ENCODE data around the gene OR1I1. TPM values are rescaled to one million over a fixed set of nuclear protein-coding genes. Genes with fewer than 3 reads are reported as not detected.

Gene OR1I1
- total RNA-seq, 4 donors from 2014 or later = not detected

- TF ChIP-seq POLR2A (IDR thresholded peaks at IDR 0.05) = no peak
- TF ChIP-seq, protein P1, sequence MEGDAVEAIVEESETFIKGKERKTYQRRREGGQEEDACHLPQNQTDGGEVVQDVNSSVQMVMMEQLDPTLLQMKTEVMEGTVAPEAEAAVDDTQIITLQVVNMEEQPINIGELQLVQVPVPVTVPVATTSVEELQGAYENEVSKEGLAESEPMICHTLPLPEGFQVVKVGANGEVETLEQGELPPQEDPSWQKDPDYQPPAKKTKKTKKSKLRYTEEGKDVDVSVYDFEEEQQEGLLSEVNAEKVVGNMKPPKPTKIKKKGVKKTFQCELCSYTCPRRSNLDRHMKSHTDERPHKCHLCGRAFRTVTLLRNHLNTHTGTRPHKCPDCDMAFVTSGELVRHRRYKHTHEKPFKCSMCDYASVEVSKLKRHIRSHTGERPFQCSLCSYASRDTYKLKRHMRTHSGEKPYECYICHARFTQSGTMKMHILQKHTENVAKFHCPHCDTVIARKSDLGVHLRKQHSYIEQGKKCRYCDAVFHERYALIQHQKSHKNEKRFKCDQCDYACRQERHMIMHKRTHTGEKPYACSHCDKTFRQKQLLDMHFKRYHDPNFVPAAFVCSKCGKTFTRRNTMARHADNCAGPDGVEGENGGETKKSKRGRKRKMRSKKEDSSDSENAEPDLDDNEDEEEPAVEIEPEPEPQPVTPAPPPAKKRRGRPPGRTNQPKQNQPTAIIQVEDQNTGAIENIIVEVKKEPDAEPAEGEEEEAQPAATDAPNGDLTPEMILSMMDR (IDR thresholded peaks at IDR 0.05) = no peak
- DNase-seq (ENCODE audit: low spot score in 2 of 2) = no peak
- intact Hi-C loops (cut with DNase I; ENCODE audit: low total_unique reads) = no loop called here
- H3K4me3 ChIP-seq (ENCODE audit: low read depth, poor library complexity, severe bottlenecking) = no peak overlapping the region
- 86 to 87% methylated on average over 25 of the region's 25 CpGs for WGBS, 2 donors
Measured at GRCh38 chr19:15141143-15141542, 59.1 kb downstream of the OR1I1 start.

- no peak overlapping the region for H3K4me3 ChIP-seq (ENCODE audit: low read depth, poor library complexity, severe bottlenecking)
- WGBS, 2 donors = 91% methylated on average over 5 of the region's 5 CpGs
- intact Hi-C loops (cut with DNase I; ENCODE audit: low total_unique reads) = no loop called here
- no peak for DNase-seq (ENCODE audit: low spot score in 2 of 2)
- TF ChIP-seq, protein P1 (IDR thresholded peaks at IDR 0.05) = no peak
- TF ChIP-seq POLR2A (IDR thresholded peaks at IDR 0.05) = no peak
Measured at GRCh38 chr19:15142313-15142712, 60.3 kb downstream of the OR1I1 start.

Other genes with a start within 250 kb of the OR1I1 start
- 1 to 10 TPM in 3 of 4 donors, under 1 TPM in 1; 0.72 to 2.9 (median 2.0) TPM for gene OR7A5, start 247.0 kb upstream of the OR1I1 start, total RNA-seq
- gene OR7C1, start 247.0 kb upstream of the OR1I1 start, total RNA-seq = 1 to 10 TPM; 2.2 to 3.3 (median 2.9) TPM
- gene OR7A10, start 233.3 kb upstream of the OR1I1 start, total RNA-seq = not detected
- gene OR7A17, start 196.1 kb upstream of the OR1I1 start, total RNA-seq = not detected
- not detected for gene OR7C2, start 140.7 kb upstream of the OR1I1 start, total RNA-seq
- gene SLC1A6, start 102.3 kb upstream of the OR1I1 start, total RNA-seq = 10 to 100 TPM in 3 of 4 donors, 1 to 10 TPM in 1; 3.3 to 28.0 (median 13.5) TPM
- gene CASP14, start 32.7 kb upstream of the OR1I1 start, total RNA-seq = 100 to 1,000 TPM; 245 to 346 (median 293) TPM
- gene SYDE1, start 25.2 kb downstream of the OR1I1 start, total RNA-seq = 10 to 100 TPM in 2 of 4 donors, 1 to 10 TPM in 2; 7.1 to 15.9 (median 9.9) TPM
- 100 to 1,000 TPM; 215 to 332 (median 251) TPM for gene NOTCH3, start 118.8 kb downstream of the OR1I1 start, total RNA-seq
- gene EPHX3, start 150.2 kb downstream of the OR1I1 start, total RNA-seq = 100 to 1,000 TPM in 1 of 4 donors, 10 to 100 TPM in 3; 74.6 to 138 (median 88.9) TPM

All from lower leg skin (tissue), 4 donors.